GM10847 (cell line): ENCODE data around the gene CELF2.

ENCODE experiments used
- POLR2A ChIP-seq: IDR thresholded peaks from 2 replicates; pipeline ENCODE4 v1.6.1; 2011; ENCODE audit not compliant: insufficient read length; ENCODE audit errors: extremely low read depth

Gene CELF2

DNA sequence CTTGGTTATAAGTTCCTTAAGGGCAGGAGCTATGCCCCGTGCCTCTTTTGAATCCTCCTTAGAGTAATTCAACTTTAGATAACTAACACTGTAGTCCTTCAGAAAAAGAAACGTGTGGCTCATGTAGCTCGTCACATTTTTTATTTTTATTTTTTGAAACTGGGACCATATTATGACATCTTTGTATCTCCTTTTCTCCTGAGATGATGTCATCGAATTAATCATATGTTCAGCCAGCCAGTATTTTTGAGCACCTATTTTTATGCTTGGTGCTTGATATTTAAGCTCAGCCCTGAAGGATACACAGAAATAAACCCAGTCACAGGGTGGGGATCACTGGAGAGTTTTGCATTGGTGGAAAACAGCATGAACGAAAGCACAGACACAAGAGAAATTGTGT lies 22.6 kb upstream of the CELF2 start:
- no peak for TF ChIP-seq POLR2A

DNA sequence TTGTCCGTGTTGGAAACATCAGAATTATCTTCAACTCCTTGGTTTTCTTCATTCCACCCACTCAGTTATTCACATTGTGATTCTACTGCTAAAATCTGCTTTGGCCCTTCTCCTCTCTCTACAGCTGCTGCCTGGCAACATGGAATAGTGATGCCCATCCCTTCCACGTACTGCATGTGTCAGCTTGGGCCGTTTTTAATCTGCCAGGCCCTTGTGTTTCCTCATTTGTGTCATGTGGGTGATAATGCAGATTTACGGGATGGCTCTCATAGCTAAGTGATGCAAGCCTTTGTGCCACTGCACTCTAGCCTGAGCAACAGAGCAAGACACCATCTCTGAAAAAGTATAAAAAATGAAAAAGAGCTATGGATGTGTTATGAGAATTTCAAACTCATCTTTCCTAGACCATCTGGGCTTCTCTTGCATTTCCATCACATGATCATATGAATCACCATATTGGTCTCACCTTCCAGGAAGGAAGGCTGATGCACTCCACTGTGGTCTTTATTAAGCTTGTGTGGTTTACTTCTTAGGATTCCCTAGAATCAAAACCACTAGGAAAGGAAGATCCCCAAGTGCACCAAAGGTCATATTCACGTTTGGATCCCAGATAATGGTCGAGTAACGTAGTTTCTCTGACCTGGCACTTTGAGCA lies 20.6 kb upstream of the CELF2 start:
- TF ChIP-seq POLR2A = no peak

DNA sequence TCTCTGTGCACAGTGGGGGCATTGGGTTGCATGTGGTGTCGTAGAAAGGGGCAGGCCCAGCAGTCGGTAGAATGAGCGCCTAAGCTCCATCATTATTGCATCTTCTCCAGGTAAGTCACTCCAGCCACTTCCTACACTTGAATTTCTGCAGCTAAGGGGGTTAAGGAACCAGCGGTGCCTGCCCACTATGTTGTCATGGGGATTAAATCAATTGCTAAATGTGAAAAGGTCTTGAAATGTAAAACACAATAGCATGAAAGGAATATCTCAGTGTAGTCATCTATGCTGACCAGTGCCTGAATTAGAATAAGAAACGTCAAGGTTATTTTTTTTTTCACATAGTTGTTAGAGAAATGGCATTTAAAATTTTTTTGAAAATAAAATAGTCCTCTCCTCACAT lies 15.2 kb upstream of the CELF2 start:
- no peak for TF ChIP-seq POLR2A

DNA sequence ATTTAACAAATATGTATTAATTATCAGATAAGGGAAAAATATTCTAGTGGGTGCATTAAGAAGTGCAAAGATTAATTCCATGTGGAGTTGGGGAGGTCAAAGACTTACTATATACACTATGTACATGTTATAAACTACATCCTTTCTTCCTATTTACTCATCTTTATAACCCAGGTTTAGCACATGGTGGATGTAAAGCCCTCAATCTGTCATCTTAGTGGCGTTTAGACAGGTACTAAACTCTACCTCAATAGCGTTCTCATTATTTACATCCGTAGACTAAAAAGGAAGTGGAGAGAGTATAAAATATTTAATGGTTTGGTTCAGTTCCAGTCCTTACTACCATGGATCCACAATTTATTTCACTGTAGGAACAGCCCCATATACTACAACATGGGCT lies 14.8 kb upstream of the CELF2 start:
- no peak for TF ChIP-seq POLR2A

DNA sequence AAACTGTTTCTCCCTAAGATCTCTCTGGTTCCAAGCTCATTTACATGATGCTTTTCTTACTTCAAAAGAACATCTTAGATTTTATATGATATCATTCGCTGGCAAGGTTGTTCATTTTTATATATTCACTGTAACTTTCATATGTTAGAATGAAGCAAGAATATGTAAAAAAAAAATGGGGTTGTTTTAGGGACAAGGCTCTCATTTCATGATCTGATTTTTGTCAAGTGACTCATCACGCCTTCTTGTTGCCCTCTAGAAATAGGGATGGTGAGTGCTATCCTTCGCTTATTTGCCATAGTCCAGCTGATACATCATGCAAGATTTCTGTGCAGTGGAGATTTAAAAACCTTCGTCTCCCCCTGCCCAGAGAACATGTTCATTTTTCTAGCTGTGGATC lies 14.0 kb upstream of the CELF2 start:
- no peak for TF ChIP-seq POLR2A

DNA sequence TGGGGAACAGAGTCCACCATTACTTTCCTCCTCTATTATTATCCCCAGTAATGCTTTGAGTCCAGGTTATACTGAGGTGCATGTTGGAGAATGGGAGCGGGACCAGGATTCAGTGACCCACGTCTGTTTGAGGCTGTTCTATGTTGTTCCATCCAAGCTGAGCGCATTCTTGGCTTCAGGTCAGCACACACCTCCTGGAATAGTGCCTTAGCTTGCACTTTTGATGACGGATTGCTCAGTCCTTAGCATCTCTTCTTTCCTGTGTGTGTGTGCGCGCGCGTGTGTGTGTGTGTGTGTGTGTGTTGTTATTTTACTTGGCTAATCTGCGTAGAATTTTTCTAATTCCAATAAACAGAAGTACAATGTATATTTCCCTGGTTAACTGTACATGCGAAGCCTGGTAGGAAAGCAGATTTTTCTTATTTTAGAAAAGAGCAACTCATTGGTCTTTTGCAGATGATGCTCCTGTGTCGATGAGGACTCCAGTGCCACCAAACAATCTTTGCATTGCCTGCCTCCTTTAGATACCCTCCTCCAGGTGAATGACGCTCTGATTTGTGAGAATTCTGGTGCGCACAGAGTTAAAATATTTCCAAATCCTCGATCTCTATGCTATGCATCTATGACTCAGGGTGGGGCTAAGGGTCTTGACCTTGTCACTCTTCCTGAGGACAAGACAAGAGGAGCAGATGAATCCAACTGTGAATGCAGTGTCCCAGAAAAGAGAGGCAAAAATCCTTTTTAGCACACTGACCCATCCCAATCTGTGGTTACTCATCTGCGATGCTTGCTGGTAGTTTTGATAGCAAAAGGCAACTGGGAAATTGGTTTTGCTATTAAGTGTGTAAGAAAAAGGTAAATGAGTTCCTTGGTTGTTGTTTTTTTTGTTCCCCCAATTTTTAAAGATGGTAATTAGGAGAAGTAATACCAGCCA lies 13.3 kb upstream of the CELF2 start:
- TF ChIP-seq POLR2A = no peak

DNA sequence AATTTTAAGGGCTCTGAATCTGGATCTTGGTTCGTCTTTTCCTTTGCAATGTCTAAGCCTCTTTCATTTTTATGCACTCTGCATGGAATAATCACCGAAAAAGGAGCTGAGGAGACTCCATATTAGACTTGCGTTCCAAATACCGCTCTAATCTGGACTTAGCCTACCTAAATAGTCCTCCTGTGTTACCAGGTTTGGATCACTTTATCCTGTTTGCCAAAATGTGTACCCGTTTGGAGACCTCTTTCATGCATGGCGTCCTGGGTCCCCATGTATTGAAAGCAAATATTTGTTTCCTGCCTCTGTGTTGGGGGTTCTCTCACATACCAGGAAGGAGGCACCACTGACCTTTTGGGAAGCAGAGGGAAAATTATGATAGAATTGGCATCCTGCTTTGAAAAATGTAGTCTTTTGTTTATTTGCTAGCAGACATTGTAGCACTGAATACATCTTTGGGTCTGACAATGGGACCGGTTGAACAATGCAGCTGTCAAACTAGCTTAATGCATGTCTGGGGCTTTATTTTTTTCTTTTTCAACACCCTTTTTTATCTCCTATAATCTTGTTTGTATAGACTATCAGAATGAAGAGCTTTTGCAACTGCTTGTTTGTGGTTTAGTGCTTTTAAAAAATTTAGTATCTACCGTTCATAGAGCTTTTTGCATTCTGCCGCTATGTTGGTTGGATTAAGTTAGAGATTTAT lies 11.8 kb upstream of the CELF2 start:
- TF ChIP-seq POLR2A = no peak

DNA sequence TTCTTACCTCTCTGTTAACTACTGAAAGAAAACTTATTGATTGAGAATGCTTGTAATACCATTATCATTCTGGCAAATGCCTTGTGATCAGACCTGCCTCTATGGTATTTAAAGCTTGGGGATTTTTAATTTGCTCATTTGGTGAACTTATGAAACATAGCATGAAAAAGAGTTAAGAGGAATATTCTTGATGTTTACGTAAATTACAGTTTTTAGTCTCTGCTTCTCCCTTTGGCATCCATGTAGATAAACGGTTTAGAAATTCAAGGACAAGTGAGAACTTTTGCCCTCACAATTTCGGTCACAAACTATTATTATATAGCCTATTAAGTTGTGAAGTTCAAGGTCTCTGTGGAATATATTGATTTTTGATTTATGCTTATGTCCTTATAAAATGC lies 11.2 kb upstream of the CELF2 start:
- TF ChIP-seq POLR2A = no peak

DNA sequence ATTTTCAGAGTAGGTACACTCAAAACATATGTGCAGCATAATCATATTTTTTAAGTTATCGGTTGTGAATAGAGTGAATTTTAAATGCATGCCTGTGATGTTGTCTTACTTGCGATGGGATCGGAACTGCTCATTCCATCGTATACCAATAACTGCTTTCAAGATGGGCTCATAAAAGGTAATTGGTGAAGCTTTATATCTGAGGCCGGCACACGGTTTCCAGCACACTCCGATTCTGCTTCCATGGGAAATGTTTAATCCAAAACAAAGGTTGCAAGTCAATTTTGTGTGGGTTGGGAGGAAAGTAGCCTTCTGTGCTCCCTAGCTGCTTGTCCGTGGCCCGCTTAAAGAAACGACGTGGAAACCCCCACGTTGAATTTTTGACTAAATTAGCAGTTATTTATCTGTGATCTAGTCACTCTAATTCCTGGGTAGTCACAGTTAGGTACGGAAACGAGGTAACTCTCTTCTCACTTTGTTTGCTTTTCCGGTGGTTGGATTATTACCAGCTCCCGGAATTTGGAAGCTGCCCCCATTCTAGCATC lies 10.1 kb upstream of the CELF2 start:
- no peak for TF ChIP-seq POLR2A

DNA sequence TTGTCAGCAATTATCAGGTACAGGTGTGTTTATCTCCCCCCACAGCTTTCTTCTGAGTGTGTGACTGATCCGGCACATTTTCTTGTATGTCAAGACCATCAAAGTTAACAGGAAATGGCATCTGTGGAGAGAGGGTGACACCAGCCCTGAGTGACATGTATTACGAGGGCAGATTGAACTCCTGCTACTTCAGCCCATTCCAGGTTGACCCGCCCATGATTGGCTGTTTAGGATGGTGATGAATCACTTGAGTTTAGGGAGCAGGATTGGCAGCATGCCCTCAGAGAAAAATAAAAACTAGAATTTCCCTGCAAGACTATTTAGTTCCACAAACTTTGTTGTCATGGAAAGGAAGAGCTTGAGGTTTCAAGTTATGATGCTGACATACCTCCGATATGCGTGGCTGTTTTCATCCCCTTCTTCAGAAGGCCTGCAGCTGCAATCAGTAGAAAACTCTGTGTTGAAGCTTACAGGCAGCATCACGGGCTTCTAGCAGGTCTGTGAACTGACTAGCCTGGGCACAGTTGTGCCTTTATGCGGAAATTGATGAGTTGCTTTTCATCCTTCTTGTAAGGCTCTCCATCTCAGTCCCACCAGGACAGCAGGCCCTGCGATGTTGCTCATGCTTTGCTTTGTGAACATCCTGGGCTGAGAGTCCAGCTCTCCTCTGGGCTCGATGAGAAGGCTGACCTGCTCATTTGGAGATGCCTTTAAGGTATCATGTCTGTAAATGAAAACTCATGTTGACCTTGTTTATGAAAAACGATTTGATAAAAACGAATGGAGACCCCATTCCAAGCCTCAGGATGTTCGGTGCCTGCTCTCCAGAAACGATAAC lies 8.0 kb upstream of the CELF2 start:
- TF ChIP-seq POLR2A = no peak

DNA sequence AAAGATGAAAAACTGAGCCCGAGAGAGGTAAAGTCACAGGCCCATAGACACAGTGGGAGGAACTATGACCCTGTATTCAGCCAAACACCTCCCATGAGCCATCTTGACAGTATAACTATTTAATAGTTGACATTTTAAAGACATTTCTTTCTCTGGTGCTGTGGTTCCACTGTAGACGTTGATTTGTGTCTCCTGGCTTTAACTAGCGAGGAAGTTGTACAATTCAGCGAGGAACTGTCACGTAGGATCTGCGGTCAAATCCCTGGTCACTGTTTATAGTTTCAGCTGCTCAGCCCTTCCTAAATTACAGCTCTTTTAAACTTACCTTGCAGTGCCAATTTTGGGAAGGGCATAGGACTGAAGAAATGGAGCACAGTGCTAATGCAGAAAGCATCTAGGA lies 7.1 kb upstream of the CELF2 start:
- TF ChIP-seq POLR2A = no peak

DNA sequence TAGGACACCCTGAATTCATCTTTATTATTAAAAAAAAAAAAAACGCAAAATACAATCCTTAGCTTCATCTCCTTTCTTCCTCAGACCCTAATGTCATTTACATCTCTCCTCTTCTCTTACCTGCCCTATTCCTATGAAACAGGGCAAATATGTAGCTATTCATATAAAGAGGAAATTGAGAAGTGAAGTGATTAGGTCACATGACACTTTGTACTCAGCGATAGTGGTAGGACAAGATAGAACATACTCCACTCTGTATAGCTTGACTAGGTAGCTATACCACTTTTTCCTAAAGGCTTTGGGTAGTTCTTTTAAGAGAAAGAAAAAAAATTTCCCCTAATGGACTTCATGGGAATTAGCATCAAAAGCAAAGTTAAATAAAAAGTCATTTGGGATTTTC lies 6.2 kb upstream of the CELF2 start:
- TF ChIP-seq POLR2A = no peak

DNA sequence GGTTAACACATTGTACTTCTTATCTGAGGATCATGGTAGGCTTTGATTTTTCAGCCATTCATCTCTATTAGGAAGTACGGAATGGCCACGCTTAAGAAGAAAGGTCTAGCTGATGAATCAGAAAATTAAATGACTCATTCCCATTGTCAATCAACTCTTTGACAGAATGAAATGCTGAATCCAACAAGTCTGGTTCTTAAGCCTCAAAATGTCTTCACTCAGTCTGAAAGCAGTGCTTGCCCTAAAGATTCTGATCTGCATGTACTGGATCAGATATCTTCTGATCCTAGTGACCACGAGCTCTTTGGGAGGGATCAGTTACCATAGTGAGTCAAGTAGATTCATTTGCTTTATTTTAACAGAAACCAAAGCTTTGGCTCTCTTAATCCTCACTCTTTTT lies 5.7 kb upstream of the CELF2 start:
- TF ChIP-seq POLR2A = no peak

DNA sequence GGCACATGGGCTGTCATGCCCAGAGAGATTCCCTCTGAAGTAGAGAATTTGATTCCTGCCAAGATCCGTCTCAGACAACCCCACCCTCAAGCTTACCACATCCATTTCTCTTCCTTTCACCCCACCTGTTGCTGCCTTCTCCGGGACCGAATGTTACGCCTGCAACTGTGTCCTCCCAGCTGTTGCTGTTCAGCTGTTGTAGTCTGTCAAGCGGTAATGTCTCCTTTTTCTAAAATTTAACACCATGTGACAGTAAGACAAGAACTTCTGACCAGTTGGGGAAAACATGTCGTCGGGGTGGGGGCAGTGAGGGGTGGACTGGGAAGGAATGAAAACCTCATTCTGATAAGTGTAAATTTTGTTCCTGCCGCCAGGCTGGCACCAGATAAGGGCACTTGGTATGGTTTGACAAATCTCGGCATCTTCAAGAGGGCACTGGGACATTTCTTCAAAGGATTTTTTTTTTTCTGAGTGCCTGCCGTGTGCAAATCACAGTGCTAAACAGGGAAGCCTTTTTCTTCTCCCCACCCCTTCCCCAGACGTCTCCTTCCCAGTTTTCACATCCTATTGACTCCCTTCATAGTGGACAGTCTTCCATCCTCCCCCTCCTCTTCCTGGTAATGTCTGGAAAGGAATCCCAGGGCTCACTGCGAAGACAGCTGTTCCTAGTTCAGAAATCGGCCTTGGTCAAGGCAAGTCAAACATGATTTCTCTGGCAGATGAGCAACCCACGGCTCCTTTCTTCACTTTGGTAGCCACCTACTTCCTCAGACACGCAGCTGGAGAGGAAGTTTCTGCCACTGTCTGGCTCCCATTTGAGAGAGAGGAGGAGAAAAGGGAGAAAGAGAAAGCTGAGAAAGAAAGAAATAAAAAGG lies 5.0 kb upstream of the CELF2 start:
- TF ChIP-seq POLR2A = no peak
